Measurements from ENCODE around the gene MYBPHL. TPM values are rescaled to one million over a fixed set of nuclear protein-coding genes. Genes with fewer than 3 reads are reported as not detected.

Gene MYBPHL
- total and polyA plus RNA-seq, 2 of the 13 experiments (the other 11 are each of a cell fraction or from before 2014, with no cell fraction given) = 3.7 to 3.8 TPM

- TF ChIP-seq ZNF513 (CRISPR knock-in tag; conservative IDR thresholded peaks at IDR 0.05) (no peak), JUNB (CRISPR knock-in tag; IDR thresholded peaks at IDR 0.05; ENCODE audit: borderline replicate concordance) (no peak), FOSL2 (CRISPR knock-in tag; IDR thresholded peaks at IDR 0.05) (peak; percentile 77; the same call in 1 of the 2 replicates), ZNF850 (CRISPR knock-in tag; conservative IDR thresholded peaks at IDR 0.05) (no peak), FOXJ3 (CRISPR knock-in tag; IDR thresholded peaks at IDR 0.05; ENCODE audit: borderline replicate concordance) (peak; percentile 33; the same call in 1 of the 2 replicates), HOMEZ (CRISPR knock-in tag; IDR thresholded peaks at IDR 0.05; ENCODE audit: low read depth) (peak; percentile 84; the same call in 1 of the 2 replicates), CBX5 (CRISPR knock-in tag; IDR thresholded peaks at IDR 0.05; ENCODE audit: borderline replicate concordance) (peak; percentile 93; the same call in 1 of the 2 replicates), ZNF841 (CRISPR knock-in tag; IDR thresholded peaks at IDR 0.05; ENCODE audit: borderline replicate concordance) (no peak), SNAPC4 (CRISPR knock-in tag; IDR thresholded peaks at IDR 0.05) (no peak), ZNF619 (CRISPR knock-in tag; IDR thresholded peaks at IDR 0.05) (no peak), GTF2F1 (IDR thresholded peaks at IDR 0.05; ENCODE audit: low read length) (no peak), RFXAP (CRISPR knock-in tag; IDR thresholded peaks at IDR 0.05; ENCODE audit: borderline replicate concordance) (peak; percentile 41; the same call in 1 of the 2 replicates), ZNF280B (CRISPR knock-in tag; IDR thresholded peaks at IDR 0.05; ENCODE audit: borderline replicate concordance) (peak; percentile 37; the same call in 1 of the 2 replicates), SIX4 (CRISPR knock-in tag; IDR thresholded peaks at IDR 0.05) (0 out of 2 replicates have a peak, but pooled peaks have one; percentile 58), ZBTB10 (CRISPR knock-in tag; IDR thresholded peaks at IDR 0.05; ENCODE audit: borderline replicate concordance) (no peak)
Observed at GRCh38 chr1:109263597-109264378, 43.0 kb downstream of the MYBPHL start (continued).
